Measurements from ENCODE around the gene PDHX.
"Not testable (repeated sequence)": the region's sequence is repeated elsewhere in the genome, so short reads cannot be mapped to it uniquely, and the experiment has no call there.

DNA sequence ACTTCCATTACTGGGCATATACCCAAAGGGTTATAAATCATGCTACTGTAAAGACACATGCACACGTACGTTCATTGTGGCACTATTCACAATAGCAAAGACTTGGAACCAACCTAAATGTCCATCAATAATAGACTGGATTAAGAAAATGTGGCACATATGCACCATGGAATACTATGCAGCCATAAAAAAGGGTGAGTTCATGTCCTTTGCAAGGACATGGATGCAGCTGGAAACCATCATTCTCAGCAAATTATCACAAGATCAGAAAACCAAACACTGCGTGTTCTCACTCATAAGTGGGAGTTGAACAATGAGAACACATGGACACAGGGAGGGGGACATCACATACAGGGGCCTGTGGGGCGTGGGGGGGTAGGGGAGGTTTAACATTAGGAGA is 111.6 kb downstream of the PDHX start:
- not testable (repeated sequence) for TF ChIP-seq POLR2A (IDR thresholded peaks at IDR 0.05; ENCODE audit: low read length); GATA1 (IDR thresholded peaks at IDR 0.05; ENCODE audit: low read depth, low read length)
